ENCODE data around the gene PTPRO.

Gene PTPRO

DNA sequence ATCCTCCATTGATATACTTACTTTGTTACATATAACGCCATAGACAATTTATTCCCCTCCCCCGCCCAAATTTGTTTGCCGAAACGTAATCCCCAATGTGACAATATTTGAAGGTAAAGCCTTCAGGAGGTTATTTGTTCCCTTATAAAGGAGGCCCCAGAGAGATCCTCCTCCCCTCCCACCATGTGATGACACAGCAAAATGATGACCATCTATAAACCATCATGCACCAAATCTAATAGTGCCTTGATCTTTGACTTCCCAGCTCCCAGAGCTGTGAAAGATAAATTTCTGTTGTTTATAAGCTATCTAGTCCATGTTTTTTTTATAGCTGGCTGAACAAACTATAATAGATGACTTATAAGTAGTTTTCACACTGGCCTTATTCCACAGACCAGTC, 122.2 kb downstream of the PTPRO start:
- DNase-seq (ENCODE audit: low read depth, low spot score): no peak

DNA sequence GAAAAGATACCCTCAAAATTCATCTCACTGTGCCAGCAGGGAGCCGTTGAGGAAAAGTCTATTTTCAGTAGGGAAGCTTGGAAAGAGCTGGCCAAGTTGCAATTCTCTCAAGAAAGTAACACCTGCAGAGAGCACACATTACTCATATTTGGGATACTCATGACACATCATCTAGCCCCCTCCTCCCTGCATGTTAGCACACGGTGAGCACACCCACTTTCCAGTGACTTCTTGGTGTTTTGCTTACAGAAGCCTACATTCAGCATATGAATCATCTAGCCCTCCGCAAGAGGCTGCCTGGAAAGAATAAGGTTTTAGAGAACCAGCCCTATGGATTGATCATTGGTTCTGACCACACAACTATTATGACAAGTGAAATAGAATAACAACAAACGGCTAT, 124.5 kb downstream of the PTPRO start:
- DNase-seq (ENCODE audit: low read depth, low spot score): peak; percentile 2

DNA sequence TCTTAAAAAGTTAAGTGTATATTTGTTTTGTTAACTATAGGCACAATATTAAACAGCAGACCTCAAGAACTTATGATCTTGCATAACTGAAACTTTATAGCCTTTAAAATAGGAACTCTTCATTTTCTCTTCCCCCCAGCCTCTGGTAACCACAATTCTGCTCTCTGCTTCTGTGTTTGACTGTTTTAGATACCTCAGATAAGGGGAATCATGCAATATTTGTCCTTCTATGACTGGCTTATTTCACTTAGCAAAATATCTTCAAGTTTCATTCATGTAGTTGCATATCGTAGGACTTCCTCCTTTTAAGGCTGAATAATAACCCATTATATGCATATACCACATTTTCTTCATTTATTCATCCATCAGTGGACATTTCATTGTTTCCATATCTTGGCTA, 131.3 kb downstream of the PTPRO start:
- no peak for DNase-seq (ENCODE audit: low read depth, low spot score)

DNA sequence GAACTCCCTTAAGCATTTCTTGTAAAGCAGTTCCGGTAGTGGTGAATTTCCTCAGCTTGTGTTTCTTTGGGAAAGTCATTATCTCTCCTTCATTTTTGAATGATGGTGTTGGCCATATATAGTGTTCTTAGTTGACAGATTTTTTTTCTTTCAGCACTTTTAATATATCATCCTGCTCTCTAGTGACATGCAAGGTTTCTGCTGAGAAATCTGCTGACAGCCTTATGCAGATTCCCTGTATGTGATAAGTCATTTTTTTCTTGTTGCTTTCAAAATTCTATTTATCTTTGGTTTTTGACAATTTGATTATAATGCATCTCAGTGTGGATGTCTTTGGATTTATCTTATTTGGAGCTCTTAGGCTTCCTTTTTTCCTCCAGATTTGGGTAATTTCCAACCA, 135.7 kb downstream of the PTPRO start:
- DNase-seq (ENCODE audit: low read depth, low spot score): no peak

DNA sequence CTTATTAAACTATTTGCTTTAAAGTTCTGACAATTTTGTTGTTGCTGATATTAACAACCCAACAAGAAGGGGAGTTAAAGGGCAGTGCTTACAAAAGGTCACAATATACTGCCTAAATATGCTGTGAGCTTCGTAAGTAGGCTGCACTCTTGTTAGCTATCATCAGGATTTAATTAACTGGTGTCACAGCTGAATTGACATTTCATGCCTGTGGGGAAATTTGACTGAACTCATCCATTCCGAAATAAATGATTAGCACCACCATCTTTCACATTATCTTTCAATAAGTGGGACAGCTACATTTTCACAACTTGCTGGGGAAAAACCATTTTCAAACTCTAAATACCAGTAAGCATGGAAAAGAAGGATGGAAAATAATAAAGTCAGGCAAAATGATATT, 146.6 kb downstream of the PTPRO start:
- DNase-seq (ENCODE audit: low read depth, low spot score): no peak

DNA sequence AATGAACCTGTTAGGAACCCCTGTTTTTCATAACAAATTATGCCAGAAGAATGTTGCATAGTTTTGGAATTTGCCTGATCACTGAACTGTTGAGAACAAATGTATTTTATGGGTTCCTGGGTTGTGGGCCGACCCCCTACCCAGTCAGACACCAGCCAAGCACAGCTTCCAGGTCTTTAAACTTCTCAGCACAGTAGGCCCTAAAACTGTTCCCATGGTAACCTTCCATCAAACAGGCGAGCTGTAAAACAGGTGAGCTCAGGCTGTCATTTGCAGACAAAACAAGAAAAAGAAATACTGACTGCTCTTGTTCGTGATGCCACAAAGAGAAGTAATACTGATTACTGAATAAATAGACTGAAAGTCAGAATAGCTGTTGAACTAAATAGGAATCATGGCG, 147.0 kb downstream of the PTPRO start:
- no peak for DNase-seq (ENCODE audit: low read depth, low spot score)

DNA sequence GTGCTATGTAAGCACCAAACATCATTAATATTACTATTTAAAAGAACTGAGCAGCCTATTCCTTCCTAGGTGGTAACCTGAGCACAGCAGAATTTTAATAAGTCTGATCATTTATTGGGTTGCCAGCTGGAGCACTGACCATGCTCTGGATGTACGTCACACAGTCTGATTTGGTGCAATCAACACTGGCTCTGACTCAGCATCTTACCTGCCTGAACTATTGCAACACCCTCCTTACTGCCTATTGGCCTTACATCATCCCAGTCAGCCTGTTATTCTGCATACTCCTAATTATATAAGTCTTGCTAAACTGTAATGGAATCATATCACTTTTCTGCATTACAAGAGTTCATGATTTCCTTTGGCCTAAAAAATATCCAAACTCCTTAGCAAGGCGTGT, 149.7 kb downstream of the PTPRO start:
- DNase-seq (ENCODE audit: low read depth, low spot score): no peak

DNA sequence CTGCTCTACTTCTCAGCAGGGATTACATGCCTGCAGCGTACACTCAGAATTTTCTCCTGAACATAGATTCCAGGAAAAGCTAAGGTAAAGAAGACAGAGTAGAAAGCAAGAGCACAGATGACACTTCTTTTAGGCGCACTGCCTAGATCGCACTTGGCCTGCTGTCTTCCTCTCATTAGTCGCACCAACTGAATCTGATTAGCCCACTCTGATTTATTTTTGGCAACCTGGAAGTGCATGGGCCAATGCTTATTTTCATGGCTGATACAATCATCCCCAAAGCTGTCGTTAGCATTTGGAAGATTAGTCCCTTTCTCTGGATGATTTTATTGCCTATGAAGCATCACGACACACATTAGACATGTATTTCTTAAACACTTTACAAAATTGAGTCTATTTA, 152.5 kb downstream of the PTPRO start:
- no peak for DNase-seq (ENCODE audit: low read depth, low spot score)

DNA sequence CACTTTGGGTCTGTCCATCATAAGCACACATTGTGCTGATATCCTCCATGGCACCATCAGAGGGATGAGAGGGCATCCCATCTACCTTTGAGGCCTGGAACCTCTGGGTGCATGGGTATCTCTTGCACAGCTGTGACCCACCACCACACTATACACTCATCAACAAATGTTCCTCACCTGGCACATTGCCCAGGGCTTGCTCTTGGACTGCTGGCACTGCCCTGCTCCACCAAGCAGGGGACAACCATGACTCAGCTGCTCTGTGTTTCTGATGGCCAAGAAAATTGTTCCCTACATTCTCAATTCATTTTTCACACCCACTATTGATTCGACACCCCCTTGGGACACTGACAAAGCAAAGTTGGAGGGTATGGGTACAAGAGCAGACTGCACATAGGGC, 155.5 kb downstream of the PTPRO start:
- no peak for DNase-seq (ENCODE audit: low read depth, low spot score)

DNA sequence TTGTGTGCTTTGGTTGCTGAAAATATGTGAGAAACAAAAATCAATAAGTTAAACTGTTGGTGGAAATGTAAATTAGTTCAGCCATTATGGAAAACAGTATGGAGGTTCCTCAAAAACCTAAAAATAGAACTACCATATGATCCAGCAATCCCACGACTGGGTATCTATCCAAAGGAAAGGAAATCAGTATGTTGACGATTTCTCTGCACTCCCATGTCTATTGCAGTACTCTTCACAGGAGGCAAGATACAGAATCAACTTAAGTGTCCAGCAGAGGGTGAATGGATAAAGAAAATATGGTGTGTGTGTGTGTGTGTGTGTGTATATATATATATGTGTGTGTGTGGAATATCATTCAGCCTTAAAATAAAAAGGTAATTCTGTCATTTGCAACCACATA, 159.5 kb downstream of the PTPRO start:
- DNase-seq (ENCODE audit: low read depth, low spot score): no peak

DNA sequence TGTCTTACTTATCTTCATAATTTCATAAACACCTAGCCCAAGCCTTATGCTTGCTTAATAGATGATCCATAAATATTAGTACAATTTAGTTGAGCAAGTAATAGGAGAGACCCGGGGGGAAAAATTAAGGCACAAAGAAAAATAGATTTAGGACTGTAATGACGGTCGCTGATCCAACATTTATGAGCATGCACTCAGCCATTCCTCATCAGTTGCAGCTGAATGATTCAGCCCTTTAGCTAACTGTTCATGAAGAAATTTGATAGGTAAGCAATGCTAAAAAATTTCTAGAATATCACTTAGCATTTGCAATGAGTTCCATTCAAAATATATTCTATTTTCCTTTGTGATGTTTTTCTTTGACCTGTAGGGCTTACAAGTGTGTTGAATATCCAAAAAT, 163.2 kb downstream of the PTPRO start:
- DNase-seq (ENCODE audit: low read depth, low spot score): no peak

DNA sequence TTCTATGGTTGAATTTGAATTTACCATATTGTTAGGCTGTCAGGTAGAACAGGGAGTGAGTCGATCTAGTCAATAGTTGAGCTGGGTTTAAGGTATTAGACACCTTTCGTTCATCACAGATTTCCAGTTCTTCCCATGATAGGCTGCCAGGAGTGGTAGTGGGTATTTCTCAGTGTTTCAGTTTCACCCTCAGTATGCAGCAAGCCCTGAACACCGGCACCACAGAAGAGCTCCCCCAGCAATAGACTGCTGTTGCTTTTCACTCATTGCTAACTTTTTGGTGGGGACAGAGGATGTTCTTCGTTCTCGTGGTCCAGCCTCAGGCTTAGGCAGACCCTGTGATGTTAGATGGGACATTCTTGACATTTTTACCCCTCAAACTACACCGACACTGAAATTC, 164.6 kb downstream of the PTPRO start:
- DNase-seq (ENCODE audit: low read depth, low spot score): no peak

DNA sequence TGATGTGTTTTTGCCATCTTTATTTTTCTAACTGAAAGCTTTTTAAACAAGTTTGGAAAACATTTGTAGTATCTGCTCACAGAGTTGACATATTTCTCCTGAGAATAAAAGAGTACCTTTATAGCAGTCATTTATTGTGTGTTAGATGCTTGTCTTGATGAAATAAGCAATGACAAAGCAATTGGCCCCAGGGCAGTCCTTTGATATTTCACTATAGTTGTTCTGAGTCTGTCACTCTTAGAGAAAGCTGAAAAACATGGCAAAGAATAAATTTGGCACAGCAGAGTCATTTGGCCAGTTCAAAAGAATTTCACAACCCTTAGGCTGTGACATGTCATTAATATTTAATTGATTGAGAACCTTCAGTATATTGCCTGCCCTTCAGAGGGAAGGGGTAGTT, 166.2 kb downstream of the PTPRO start:
- no peak for DNase-seq (ENCODE audit: low read depth, low spot score)

DNA sequence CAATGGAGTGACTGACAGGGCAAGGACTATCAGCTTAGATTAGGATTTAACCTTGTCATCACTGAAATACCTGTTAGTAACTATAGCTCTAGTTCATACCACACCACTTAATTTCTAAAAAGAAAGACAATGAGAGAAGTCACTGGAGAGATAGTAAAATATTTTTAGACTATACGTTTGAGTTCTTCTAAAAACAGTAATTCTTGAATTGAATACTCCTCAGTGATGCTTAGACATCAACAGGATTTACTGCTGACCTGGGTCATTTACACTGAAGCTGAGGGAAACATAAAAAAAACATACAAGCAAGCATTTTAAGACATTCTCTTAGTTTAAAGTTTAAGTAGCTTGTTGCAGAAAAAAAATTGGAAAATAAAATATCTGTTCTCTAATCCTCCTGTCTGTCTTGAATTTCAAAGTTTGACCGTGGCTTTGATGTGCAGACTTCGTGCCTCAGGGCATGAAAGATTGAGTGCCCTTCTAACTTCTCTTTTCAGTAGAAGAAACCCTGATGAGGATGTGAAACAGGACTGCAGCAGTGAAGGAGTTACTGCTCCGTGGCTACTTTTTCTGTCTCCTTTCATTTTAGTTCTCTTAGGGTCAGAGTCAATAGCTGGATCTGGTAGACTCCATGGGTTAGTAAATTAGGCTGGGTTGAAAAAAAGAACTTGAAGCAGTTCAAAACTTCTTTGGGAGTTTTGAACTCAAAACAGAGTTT, 172.2 kb downstream of the PTPRO start:
- DNase-seq (ENCODE audit: low read depth, low spot score): no peak

DNA sequence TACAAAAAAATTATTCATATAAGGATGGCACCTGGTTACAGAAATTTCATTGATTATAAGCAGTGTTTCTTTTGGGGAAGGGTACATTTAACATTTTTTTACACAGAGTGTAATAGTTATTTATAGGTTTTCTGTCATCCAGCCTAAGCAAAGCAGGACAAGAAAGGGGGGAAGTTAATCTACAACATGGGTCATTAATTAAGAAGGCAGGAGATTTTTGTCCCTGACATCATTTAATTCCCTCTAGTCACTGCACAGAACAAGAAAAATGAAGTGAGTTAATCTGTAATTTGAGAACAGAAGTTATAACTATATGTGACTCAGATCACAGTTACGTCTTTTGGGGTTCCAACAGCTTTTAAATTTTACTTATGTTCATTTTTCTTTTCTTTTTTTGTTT, 173.4 kb downstream of the PTPRO start:
- no peak for DNase-seq (ENCODE audit: low read depth, low spot score)

DNA sequence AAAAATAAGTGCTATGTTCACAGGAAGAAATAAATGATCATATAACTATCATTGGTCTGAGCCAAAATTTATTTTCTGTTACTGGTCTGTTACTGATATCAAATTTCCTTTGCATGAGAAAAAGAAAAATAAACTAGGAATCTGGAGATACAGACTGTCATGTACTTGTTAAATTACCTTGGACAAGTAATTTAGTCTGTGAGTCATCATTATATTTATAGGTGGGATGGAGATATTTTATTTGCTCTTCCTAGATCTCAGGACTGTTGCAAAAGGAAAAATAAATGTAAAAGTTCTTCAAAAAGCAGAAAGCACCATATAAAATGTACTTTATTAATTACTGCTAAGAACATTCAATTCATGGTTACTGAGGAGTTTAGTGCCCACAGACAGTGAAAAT, 174.4 kb downstream of the PTPRO start:
- DNase-seq (ENCODE audit: low read depth, low spot score): no peak

DNA sequence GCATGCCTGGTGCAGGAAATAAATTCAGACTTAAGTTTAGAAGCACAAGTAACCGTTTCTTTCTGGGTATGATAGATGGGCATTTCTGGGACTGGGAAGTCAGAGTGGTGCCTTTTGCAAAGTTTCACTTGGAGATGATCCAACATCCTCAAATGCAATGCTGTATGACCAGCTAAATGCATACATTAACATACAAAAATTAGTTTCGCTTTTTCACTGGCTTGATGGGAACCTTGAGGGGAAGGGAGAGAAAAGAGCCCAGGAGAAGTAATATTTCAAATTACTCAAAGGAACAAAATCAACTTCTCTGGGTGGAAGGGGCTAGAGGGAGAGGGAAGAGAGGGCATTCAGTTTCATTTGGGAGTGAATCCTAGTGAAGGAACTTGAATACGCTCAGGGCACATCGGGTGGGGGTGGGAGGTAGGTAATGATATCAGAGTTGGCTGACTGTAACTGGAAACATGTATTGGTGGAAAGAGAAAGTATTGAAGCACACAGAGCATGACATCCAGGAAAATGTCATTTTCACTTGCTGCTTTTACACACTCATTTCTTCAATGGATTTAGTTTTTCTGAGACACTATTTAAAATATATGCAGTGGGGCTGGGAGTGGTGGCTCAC, 175.5 kb downstream of the PTPRO start:
- DNase-seq (ENCODE audit: low read depth, low spot score): no peak

DNA sequence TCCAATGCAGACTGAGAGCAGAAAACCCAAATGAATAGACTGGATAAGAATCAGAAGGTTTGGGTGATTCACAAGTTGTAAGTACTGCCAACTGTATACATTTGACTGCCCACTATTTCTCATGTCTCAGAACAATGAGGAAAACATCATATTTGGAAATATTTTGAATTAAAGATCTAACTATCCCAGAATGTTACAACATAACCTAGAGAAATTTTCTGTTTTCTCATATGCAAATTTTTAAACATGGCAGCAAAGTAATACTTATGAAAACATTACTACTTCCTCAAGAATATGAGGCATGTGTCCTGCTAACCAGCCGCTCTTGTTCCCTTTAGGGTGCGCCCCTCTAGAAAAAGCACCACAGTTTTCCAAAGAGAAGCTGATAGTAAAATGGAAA, 179.9 kb downstream of the PTPRO start:
- DNase-seq (ENCODE audit: low read depth, low spot score): no peak

DNA sequence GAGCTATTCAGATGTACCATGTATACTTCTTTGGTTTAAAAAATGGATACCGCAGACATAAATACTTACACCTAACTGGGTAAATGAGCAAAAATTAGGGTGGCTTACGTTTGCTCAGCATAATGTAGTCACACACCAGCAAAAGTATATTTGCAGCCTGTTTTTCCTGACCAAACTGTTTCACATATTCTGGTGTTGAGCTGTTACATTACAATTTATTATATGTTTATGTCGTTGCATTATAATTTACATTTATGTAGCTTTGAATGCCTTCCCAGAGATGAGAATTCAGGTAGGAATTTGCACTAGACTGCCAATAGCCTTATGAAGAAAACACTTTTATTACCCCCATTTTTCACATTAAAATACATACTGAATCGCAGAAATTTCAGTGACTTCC, 183.3 kb downstream of the PTPRO start:
- no peak for DNase-seq (ENCODE audit: low read depth, low spot score)

DNA sequence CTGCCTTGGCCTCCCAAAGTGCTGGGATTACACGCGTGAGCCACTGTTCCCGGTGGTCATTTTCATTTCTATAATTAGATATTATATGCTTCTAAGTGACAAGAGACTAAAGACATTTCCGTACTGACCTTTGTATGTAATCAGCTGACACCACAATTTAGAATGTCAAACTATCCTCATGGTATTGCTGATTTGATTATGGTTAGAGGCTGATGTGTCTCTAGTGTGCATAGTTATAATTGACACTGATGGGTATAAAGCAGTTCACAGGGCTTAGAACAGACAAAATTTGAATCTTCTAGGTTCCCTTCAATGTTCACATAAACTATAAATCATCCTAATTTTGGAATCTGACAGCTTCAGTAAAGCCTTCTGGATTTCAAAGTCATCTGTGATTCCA, 192.7 kb downstream of the PTPRO start:
- DNase-seq (ENCODE audit: low read depth, low spot score): no peak

DNA sequence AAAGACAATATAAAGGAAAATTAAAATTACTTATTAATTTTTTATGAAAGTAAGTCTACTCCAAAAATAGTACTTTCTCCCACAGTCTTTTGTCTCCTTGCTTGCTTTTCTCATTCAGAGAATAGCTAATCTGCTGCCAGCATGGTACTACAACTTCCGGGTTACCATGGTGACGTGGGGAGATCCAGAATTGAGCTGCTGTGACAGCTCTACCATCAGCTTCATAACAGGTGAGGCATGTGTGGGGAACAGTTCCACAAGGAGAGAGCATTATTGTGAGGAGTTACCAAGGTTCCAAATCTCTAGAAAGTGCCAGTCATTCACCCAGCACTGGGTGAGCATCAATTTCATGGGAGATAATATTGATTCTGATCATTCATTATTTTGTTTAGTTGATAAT, 197.8 kb downstream of the PTPRO start:
- DNase-seq (ENCODE audit: low read depth, low spot score): no peak

DNA sequence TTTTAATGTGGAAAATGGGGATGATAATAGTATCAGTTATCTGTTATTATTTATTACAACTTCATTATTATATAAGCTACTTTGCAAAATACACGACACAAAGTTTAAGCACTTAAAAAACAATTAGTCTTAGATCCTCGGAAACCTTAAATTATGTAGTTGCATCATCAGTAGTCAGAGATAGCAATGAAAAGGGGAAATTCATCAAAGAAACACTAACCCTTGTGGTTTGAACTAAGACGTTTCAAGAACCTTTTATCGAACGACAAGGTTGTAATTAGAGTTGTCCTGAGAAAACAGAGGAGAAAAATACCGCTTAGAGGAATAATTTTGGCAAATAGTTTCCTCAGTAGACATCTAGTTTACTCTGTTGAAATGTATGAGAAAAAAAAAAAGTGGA, 198.5 kb downstream of the PTPRO start:
- DNase-seq (ENCODE audit: low read depth, low spot score): no peak

DNA sequence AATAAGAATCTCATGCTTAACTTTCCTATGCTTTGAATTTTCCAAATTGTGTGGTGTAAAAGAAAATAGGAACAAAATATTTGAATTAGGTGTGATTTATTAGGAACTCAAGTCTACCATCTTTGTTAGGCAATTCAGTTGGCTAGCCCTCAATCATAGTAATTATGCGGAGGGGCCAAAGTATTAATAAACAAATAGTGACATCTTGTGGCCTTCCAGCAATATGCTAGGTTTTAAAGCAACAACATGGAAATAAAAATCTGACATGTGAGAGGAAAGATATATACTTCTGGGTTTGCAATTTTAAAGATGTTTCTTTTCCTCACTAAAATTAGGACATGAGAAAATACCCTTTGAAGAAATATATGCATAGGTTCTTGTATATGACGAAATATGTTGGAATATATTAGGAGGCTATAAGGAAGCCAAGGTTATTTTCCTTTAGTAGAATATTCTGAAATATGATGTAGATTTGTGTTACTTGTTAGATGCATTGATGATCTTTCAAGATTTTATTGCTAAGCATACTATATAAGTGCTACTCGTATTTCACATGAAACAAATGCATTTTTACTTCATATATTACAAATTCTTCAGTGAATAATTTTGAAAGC, 200.4 kb downstream of the PTPRO start:
- DNase-seq (ENCODE audit: low read depth, low spot score): peak; percentile 54

Data from astrocyte of the hippocampus (primary cell).